Measurements from ENCODE around the gene SIGLEC15. TPM values are rescaled to one million over a fixed set of nuclear protein-coding genes. Genes with fewer than 3 reads are reported as not detected.

The SIGLEC15 gene
- polyA plus RNA-seq, 1 experiment, result 0.04 TPM

GRCh38 chr18:45852631-45853030, 27.2 kb downstream of the SIGLEC15 start:
- POLR2A ChIA-PET, result no interaction called here
- Histone ChIP-seq H3K4me3 (ENCODE audit: low read depth, low read length) (no peak overlapping the region), H3K36me3 (ENCODE audit: control insufficient read depth, insufficient read depth, low read length) (peaks cover 31% of the 10 kb centered on the region), H3K27me3 (ENCODE audit: control insufficient read depth, insufficient read depth, low read length) (no peaks in the 10 kb centered on the region)
- CTCF ChIA-PET, result interaction anchor here (0.7 to 2.6 kb wide), 3 partner anchors 13 to 76 kb away, joined by 4 to 9 read pairs (median 5); no protein-coding TSS in a partner anchor
- no peak for DNase-seq (ENCODE audit: low read depth)
- no peak for TF ChIP-seq CTCF (IDR thresholded peaks at IDR 0.05; ENCODE audit: insufficient read depth, low read depth, low read length)

- TF ChIP-seq CTCF (IDR thresholded peaks at IDR 0.05; ENCODE audit: insufficient read depth, low read depth, low read length), result no peak
- ChIA-PET CTCF (interaction anchor here (0.6 to 2.6 kb wide), 3 partner anchors 12 to 272 kb away, joined by 3 to 9 read pairs (median 3); no protein-coding TSS in a partner anchor), POLR2A (no interaction called here)
- Histone ChIP-seq H3K4me3 (ENCODE audit: low read depth, low read length) (no peak overlapping the region), H3K36me3 (ENCODE audit: control insufficient read depth, insufficient read depth, low read length) (peaks cover 33% of the 10 kb centered on the region), H3K27me3 (ENCODE audit: control insufficient read depth, insufficient read depth, low read length) (no peaks in the 10 kb centered on the region)
- DNase-seq (ENCODE audit: low read depth), result no peak
These were observed 28.6 kb downstream of the SIGLEC15 start for GRCh38 chr18:45854036-45854586.

GRCh38 chr18:45856531-45856930, 31.1 kb downstream of the SIGLEC15 start:
- H3K4me3 ChIP-seq (ENCODE audit: low read depth, low read length), result no peak overlapping the region
- DNase-seq (ENCODE audit: low read depth), result no peak
- H3K27me3 ChIP-seq (ENCODE audit: control insufficient read depth, insufficient read depth, low read length), result no peaks in the 10 kb centered on the region
- ChIA-PET CTCF (interaction anchor here (1.1 to 3.1 kb wide), 2 partner anchors 23 to 192 kb away, joined by 3 to 21 read pairs; no protein-coding TSS in a partner anchor), POLR2A (no interaction called here)
- no peak for TF ChIP-seq CTCF (IDR thresholded peaks at IDR 0.05; ENCODE audit: insufficient read depth, low read depth, low read length)
- H3K36me3 ChIP-seq (ENCODE audit: control insufficient read depth, insufficient read depth, low read length), result peaks cover 30% of the 10 kb centered on the region

GRCh38 chr18:45859334-45859733, 33.9 kb downstream of the SIGLEC15 start:
- Histone ChIP-seq H3K27me3 (ENCODE audit: control insufficient read depth, insufficient read depth, low read length) (no peaks in the 10 kb centered on the region), H3K36me3 (ENCODE audit: control insufficient read depth, insufficient read depth, low read length) (peaks cover 18% of the 10 kb centered on the region), H3K4me3 (ENCODE audit: low read depth, low read length) (no peak overlapping the region)
- DNase-seq (ENCODE audit: low read depth), result no peak
- TF ChIP-seq CTCF (IDR thresholded peaks at IDR 0.05; ENCODE audit: insufficient read depth, low read depth, low read length), result no peak
- ChIA-PET POLR2A (no interaction called here), CTCF (interaction anchor here (3.1 kb wide), 1 partner anchor 21 kb away, joined by 21 read pairs; no protein-coding TSS in a partner anchor)

- CTCF ChIA-PET, result interaction anchor here (0.6 to 1.8 kb wide), 3 partner anchors 21 to 196 kb away, joined by 3 to 5 read pairs (median 5); no protein-coding TSS in a partner anchor
- DNase-seq (ENCODE audit: low read depth), result no peak
- Histone ChIP-seq H3K4me3 (ENCODE audit: low read depth, low read length) (no peak overlapping the region), H3K27me3 (ENCODE audit: control insufficient read depth, insufficient read depth, low read length) (no peaks in the 10 kb centered on the region), H3K36me3 (ENCODE audit: control insufficient read depth, insufficient read depth, low read length) (peaks cover 21% of the 10 kb centered on the region)
- TF ChIP-seq CTCF (IDR thresholded peaks at IDR 0.05; ENCODE audit: insufficient read depth, low read depth, low read length), result no peak
- POLR2A ChIA-PET, result no interaction called here
These were observed 35.0 kb downstream of the SIGLEC15 start for GRCh38 chr18:45860492-45860891.
